Cardiac muscle cell (in vitro differentiated cells and primary cell): ENCODE measurements around the gene EMX2. TPM values are rescaled to one million over a fixed set of nuclear protein-coding genes. Genes with fewer than 3 reads are reported as not detected.
A peak's percentile ranks its signal among the peaks of the same experiment; 100 is the strongest.

Experiments
- DNase-seq, 2 donors: peaks; one replicate each; pipeline versions ENCODE4 v3.0.0 to v3.0.0-alpha.2; 2010 to 2017; ENCODE audit warnings: low read depth in 1 of 2, low spot score in 1 of 2
- H3K27ac ChIP-seq: fragments of 200-600 bp; sonication (generic); 2 replicates; pipeline ENCODE4 v1.5.1; 2016
- H3K27me3 ChIP-seq: fragments of 200-600 bp; sonication (generic); 2 replicates; pipeline ENCODE4 v1.6.0; 2016; ENCODE audit warnings: control low read depth
- H3K36me3 ChIP-seq: fragments of 200-600 bp; sonication (generic); 2 replicates; pipeline ENCODE4 v1.5.1; 2016; ENCODE audit warnings: control low read depth
- H3K4me1 ChIP-seq: fragments of 200-600 bp; sonication (generic); 2 replicates; pipeline ENCODE4 v1.8.1; 2017; ENCODE audit warnings: low read depth, mild to moderate bottlenecking, mixed run types
- H3K4me3 ChIP-seq: fragments of 200-600 bp; sonication (generic); 2 replicates; pipeline ENCODE4 v1.5.1; 2016; ENCODE audit warnings: mild to moderate bottlenecking
- H3K9me3 ChIP-seq: fragments of 200-600 bp; sonication (generic); 2 replicates; pipeline ENCODE4 v1.5.1; 2017; ENCODE audit warnings: low read depth, mild to moderate bottlenecking, control low read depth
- CTCF ChIP-seq: IDR thresholded peaks from 2 replicates; pipeline ENCODE4 v1.5.1; 2012; ENCODE audit warnings: low read depth, mild to moderate bottlenecking, low read length
- polyA plus RNA-seq: library from polyadenylated mRNA; unstranded; fragments of >200 nt; fragmentation: Nextera tagmentation; extraction: Ambion mirVana; gene quantifications from 2 replicates; pipeline ENCODE4 v1.2.1, GENCODE V29; 2016
- total RNA-seq: library from RNA; depleted of rRNA; stranded (reverse); fragments of >200 nt; gene quantifications from 2 replicates; pipeline ENCODE4 v1.2.3, GENCODE V29; 2016

The EMX2 gene
- total RNA-seq: not detected in 2 replicates
- polyA plus RNA-seq: not detected in 2 replicates

GRCh38 chr10:117542706-117543224 is at the start of gene EMX2:
Gene EMX2 (plus strand): TSS chr10:117542746. CDS start chr10:117543268, 522 bp downstream.
- no peaks in the 10 kb centered on the region for H3K9me3 ChIP-seq
- H3K27me3 ChIP-seq: peaks cover 100% of the 10 kb centered on the region
- DNase-seq: no peak
- H3K27ac ChIP-seq: no peak within 1 kb of the TSS
- peaks cover 5% of the 10 kb centered on the region for H3K4me1 ChIP-seq
- peak within 1 kb of the TSS; percentile 9 for H3K4me3 ChIP-seq
- no peaks in the 10 kb centered on the region for H3K36me3 ChIP-seq
- no peak for TF ChIP-seq CTCF

- no peak overlapping the region for H3K4me3 ChIP-seq
- no peaks in the 10 kb centered on the region for H3K4me1 ChIP-seq
- no peaks in the 10 kb centered on the region for H3K9me3 ChIP-seq
- H3K36me3 ChIP-seq: no peaks in the 10 kb centered on the region
- DNase-seq: no peak
- TF ChIP-seq CTCF: no peak
- peaks cover 80% of the 10 kb centered on the region for H3K27me3 ChIP-seq
- H3K27ac ChIP-seq: no peak overlapping the region
Observed at GRCh38 chr10:117496031-117496430, 46.5 kb upstream of the EMX2 start.

GRCh38 chr10:117496616-117497028 is 45.9 kb upstream of the EMX2 start:
- DNase-seq: peak; percentile 85 to 87
- no peaks in the 10 kb centered on the region for H3K9me3 ChIP-seq
- peak; percentile 95 for TF ChIP-seq CTCF
- peaks cover 80% of the 10 kb centered on the region for H3K27me3 ChIP-seq
- H3K4me3 ChIP-seq: no peak overlapping the region
- no peaks in the 10 kb centered on the region for H3K4me1 ChIP-seq
- H3K36me3 ChIP-seq: no peaks in the 10 kb centered on the region
- no peak overlapping the region for H3K27ac ChIP-seq

- H3K9me3 ChIP-seq: no peaks in the 10 kb centered on the region
- no peak overlapping the region for H3K4me3 ChIP-seq
- H3K4me1 ChIP-seq: no peaks in the 10 kb centered on the region
- H3K27ac ChIP-seq: no peak overlapping the region
- DNase-seq: no peak
- H3K27me3 ChIP-seq: peaks cover 78% of the 10 kb centered on the region
- no peaks in the 10 kb centered on the region for H3K36me3 ChIP-seq
- TF ChIP-seq CTCF: no peak
Observed at GRCh38 chr10:117497736-117498135, 44.8 kb upstream of the EMX2 start.

- Histone ChIP-seq H3K36me3 (no peaks in the 10 kb centered on the region), H3K4me1 (no peaks in the 10 kb centered on the region), H3K9me3 (no peaks in the 10 kb centered on the region), H3K27me3 (peaks cover 67% of the 10 kb centered on the region), H3K4me3 (no peak overlapping the region), H3K27ac (no peak overlapping the region)
- DNase-seq: peak in 1 of 2 donors; percentile 9
- TF ChIP-seq CTCF: no peak
Observed at GRCh38 chr10:117499248-117500105, 43.1 kb upstream of the EMX2 start.
